LNCAP (cell line): ENCODE results near the gene BNIP3.

Experiments used
- CTCF ChIP-seq: fragments of 450-650 bp; IDR thresholded peaks from 2 replicates; pipeline ENCODE4 v1.5.1; 2017; ENCODE audit warnings: mild to moderate bottlenecking

Gene BNIP3

GRCh38 chr10:131979821-131980270 is 1.9 kb downstream of the BNIP3 start:
- no peak for TF ChIP-seq CTCF

DNA sequence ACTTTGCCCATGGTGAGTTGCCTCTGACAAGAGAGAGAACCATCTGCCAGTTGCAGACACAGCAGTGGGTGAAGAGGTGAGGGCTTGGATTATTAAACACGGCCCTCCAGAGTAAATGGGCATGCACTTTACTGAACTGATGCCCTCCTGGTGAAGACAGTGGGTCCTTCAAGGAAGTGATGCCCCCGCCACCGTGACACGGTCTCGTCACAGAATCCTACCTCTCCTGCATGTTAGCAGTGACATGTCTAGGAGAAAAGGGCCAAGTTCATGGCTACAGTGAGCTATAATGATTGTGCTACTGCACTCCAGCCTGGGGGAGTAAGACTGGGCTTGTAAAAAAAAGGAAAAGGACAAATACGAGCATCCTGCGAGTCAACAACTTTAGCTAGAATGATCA is 2.4 kb downstream of the BNIP3 start:
- TF ChIP-seq CTCF: no peak

DNA sequence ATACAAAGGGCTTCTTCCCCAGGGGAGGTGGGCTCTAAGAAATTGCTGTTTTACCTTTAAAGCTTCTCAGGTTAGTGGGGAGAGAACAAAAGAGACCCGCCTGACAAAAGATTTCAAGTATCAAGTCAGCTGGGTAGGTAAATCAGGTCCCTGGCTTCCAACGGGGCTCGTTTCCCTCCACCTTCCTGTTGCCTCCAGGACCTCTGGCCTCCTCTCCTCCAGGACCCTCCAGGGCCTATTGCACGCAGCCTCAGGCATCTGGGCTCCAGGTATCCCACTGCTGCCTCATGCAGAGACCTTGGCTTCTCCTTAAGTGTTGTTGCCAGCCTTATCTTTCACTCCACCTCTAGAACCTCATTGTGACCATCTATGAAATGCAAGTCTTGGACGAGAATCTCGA is 2.9 kb downstream of the BNIP3 start:
- no peak for TF ChIP-seq CTCF

- TF ChIP-seq CTCF: no peak
Observed at GRCh38 chr10:131978366-131978765, 3.4 kb downstream of the BNIP3 start.

GRCh38 chr10:131977323-131978096 is 4.2 kb downstream of the BNIP3 start:
- TF ChIP-seq CTCF: no peak

DNA sequence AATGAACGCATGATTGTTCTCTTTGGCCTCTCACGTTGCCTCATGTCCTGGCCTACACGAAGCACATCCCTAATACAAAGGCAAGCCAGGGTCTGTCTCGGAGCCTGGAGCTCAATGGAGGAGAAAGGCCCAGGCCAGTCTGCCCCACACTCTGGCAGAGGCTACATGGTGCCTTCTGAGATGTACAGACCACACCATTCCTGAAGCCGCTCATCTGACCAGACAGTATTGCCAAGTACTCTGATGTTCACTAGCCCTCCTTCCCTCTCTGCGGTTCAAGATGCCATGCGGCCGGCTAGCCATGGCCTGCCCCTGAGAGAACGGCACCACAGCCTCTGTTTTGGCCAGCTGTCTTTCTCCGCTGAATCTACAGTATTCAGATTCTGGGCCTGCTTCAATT is 5.9 kb downstream of the BNIP3 start:
- TF ChIP-seq CTCF: no peak

DNA sequence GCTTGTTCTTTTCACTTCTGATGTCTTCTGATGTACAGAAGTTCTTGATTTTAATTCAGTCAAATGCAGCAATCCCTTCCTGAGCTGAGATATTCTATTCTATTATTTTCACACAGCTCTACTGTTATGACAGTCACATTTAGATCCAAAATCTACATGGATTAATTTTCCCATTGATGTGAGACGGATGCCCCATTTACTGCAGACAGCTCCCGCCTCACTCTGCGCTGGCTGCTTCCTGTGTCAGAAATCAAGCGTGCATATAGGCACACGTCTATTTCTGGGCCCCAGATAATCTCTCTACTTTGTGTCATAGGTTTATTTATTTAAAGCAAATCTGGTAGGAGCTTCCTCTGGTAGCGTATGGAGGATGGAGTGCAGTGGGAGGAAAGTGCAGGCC is 6.7 kb downstream of the BNIP3 start:
- TF ChIP-seq CTCF: no peak
